GM12865 (cell line): ENCODE results near the gene CAPS.

Source experiments
- DNase-seq: peaks from one replicate; pipeline ENCODE4 v3.0.0; 2010; ENCODE audit warnings: low read depth
- H3K4me3 ChIP-seq: 2 replicates; pipeline ENCODE4 v1.5.1; 2011; ENCODE audit warnings: mild to moderate bottlenecking, low read depth, low read length, control low read depth
- CTCF ChIP-seq: IDR thresholded peaks from 2 replicates; pipeline ENCODE4 v1.5.1; 2011; ENCODE audit warnings: low read length, control low read depth, low read depth, inconsistent platforms; ENCODE audit not compliant: insufficient read depth; ENCODE audit errors: missing control alignments

Gene CAPS

DNA sequence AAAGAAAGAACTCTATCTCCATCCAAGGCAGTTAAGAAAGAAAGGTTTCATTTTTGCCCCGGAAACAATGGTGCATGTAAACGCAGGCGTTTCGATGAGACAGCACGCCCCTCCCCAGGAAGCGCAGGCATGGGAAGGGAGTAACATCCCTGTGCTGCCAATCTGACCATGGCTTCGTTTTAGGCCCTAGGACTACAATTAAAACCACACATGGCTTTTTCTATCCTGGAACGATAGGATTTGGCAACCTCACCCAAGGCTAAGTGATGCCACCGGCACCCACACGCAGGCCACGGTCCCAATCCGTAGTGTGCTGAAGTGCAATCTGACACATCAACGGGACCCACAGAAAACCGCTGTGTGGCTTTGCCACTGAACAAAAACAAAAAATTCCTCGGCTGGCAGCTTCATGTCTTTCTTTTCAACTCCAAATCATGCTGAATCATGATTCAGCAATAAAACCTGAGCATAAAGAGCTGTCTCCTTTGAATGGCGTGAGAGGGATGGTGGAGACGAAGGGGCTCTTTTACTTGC, 39.7 kb downstream of the CAPS start:
- H3K4me3 ChIP-seq = no peak overlapping the region
- DNase-seq = no peak
- no peak for TF ChIP-seq CTCF

DNA sequence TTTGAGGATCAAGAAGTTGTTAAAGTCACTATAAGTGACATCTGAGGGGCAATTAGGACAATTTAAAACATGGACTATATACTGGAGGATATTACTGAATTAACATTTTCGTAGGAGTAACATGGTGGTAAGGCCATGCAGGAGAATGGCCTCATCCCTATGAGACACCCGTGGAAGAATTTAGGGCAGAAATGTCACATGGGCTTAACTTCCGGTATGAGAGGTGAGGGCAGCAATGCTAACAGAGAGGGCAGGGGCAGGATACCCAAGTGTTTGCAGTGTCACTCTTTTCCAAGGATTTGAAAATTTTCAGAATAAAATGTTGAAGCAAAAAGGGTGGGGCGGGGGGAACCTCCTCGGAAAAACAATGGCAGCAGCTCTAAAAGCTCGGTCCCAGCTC, 40.2 kb downstream of the CAPS start:
- H3K4me3 ChIP-seq = no peak overlapping the region
- DNase-seq = no peak
- no peak for TF ChIP-seq CTCF

GRCh38 chr19:5955636-5955935, 41.5 kb downstream of the CAPS start:
- no peak for DNase-seq
- no peak for TF ChIP-seq CTCF
- no peak overlapping the region for H3K4me3 ChIP-seq

DNA sequence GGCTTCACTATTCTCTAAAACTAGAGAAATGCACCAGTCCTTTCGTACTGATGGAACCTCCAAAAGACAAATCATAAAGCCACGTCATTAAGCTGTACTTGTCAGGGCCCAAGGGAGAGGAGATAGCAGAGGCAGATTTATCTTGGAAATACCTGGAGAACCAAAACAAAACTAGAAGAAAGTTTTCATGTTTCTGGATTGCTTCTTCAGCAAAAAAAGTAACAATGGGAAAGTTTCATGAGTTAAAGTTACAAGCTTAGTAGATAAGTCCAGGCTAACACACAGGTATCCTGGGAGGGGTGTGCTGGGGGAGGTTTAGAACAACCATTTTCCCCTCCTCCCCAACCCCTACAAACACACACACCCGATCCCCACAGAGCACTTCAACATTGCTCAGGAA, 42.3 kb downstream of the CAPS start:
- TF ChIP-seq CTCF = no peak
- H3K4me3 ChIP-seq = no peak overlapping the region
- no peak for DNase-seq

DNA sequence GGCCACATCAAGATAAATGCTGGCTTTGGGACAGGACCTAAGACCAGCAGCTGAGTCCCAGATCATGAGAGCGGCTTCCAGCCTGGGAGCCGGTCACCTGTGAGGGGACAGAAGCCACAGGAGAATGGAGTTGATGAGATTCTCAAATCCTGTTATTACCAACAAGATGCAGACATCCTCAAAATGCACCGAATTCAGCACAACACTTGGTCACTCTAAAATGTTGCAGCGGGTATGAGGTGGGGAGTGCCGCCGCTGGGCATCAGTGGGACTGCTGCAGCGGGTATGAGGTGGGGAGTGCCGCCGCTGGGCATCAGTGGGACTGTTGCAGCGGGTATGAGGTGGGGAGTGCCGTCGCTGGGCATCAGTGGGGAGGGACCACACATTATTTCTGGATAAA, 42.7 kb downstream of the CAPS start:
- no peak for DNase-seq
- no peak for TF ChIP-seq CTCF

GRCh38 chr19:5957170-5957569, 43.1 kb downstream of the CAPS start:
- no peak overlapping the region for H3K4me3 ChIP-seq
- TF ChIP-seq CTCF = no peak
- DNase-seq = no peak

More for the DNA sequence above, 42.7 kb downstream of the CAPS start:
- H3K4me3 ChIP-seq = no peak overlapping the region

- H3K4me3 ChIP-seq = no peak overlapping the region
- TF ChIP-seq CTCF = no peak
- no peak for DNase-seq
These were observed 44.2 kb downstream of the CAPS start for GRCh38 chr19:5958074-5958850.
